Bronchial epithelial cell (primary cell): Measurements from ENCODE around the gene ZFP36. TPM values are rescaled to one million over a fixed set of nuclear protein-coding genes. Genes with fewer than 3 reads are reported as not detected.

Experiments
- DNase-seq: peaks from one replicate; pipeline ENCODE4 v3.0.0-alpha.2; 2010; ENCODE audit warnings: low read depth
- FAIRE-seq: peaks from 2 replicates; lab custom pipeline; 2011; peaks lifted over from hg19 to GRCh38; lab: Jason Lieb, UNC
- H3K27me3 ChIP-seq: 2 replicates; pipeline ENCODE4 v1.5.1; 2011; ENCODE audit warnings: low read length; ENCODE audit not compliant: control insufficient read depth, insufficient read depth
- H3K36me3 ChIP-seq: 2 replicates; pipeline ENCODE4 v1.5.1; 2011; ENCODE audit warnings: low read length; ENCODE audit not compliant: control insufficient read depth, insufficient read depth
- H3K4me3 ChIP-seq: 2 replicates; pipeline ENCODE4 v1.5.1; 2011; ENCODE audit warnings: mild to moderate bottlenecking, low read depth, low read length, control low read depth
- CTCF ChIP-seq: IDR thresholded peaks from 2 replicates; pipeline ENCODE4 v1.5.1; 2011; ENCODE audit warnings: mild to moderate bottlenecking, moderate library complexity, low read length, control low read depth, inconsistent platforms; ENCODE audit not compliant: insufficient read depth, severe bottlenecking
- total RNA-seq: library from RNA; depleted of rRNA; stranded (reverse); fragments of >200 nt; gene quantifications from 2 replicates; pipeline ENCODE4 v1.2.1, GENCODE V29; 2014

Gene ZFP36
- total RNA-seq, 1 donor from 2014 or later, result 3.4 TPM

- FAIRE-seq (no peak), DNase-seq (peak; percentile 71)
- TF ChIP-seq CTCF, result peak; percentile 100
- peaks cover 10% of the 10 kb centered on the region for H3K36me3 ChIP-seq
- no peaks in the 10 kb centered on the region for H3K27me3 ChIP-seq
- no peak overlapping the region for H3K4me3 ChIP-seq
Observed at GRCh38 chr19:39397360-39398296, 9.0 kb upstream of the ZFP36 start.

- FAIRE-seq, result peak; percentile 13
- peak; percentile 93 for DNase-seq
- H3K27me3 ChIP-seq, result no peaks in the 10 kb centered on the region
- no peak for TF ChIP-seq CTCF
- H3K36me3 ChIP-seq, result peaks cover 9% of the 10 kb centered on the region
- H3K4me3 ChIP-seq, result no peak overlapping the region
Observed at GRCh38 chr19:39398297-39398864, 8.3 kb upstream of the ZFP36 start.

GRCh38 chr19:39399668-39400050 lies 7.0 kb upstream of the ZFP36 start:
- H3K27me3 ChIP-seq, result no peaks in the 10 kb centered on the region
- no peak for FAIRE-seq
- no peak for DNase-seq
- H3K4me3 ChIP-seq, result no peak overlapping the region
- peaks cover 5% of the 10 kb centered on the region for H3K36me3 ChIP-seq
- TF ChIP-seq CTCF, result no peak

- no peak for TF ChIP-seq CTCF
- FAIRE-seq (no peak), DNase-seq (no peak)
- no peak overlapping the region for H3K4me3 ChIP-seq
- H3K36me3 ChIP-seq, result peaks cover 5% of the 10 kb centered on the region
- H3K27me3 ChIP-seq, result no peaks in the 10 kb centered on the region
Observed at GRCh38 chr19:39400061-39400460, 6.6 kb upstream of the ZFP36 start.

GRCh38 chr19:39401070-39401548 lies 5.5 kb upstream of the ZFP36 start:
- H3K27me3 ChIP-seq, result no peaks in the 10 kb centered on the region
- DNase-seq (no peak), FAIRE-seq (no peak)
- H3K4me3 ChIP-seq, result no peak overlapping the region
- H3K36me3 ChIP-seq, result peaks cover 3% of the 10 kb centered on the region
- no peak for TF ChIP-seq CTCF
